BJ (cell line): Measurements from ENCODE around the gene URB2. TPM values are rescaled to one million over a fixed set of nuclear protein-coding genes. Genes with fewer than 3 reads are reported as not detected.

Experiments
- CTCF ChIA-PET: fragments of 350-600 bp; formaldehyde crosslinking; extraction: SDS; loops from one replicate; lab custom pipeline; 2021; ENCODE audit warnings: antibody characterized with exemption, inconsistent platforms; lab: Yijun Ruan, JAX
- POLR2A ChIA-PET: fragments of 300-600 bp; sonication (Branson Sonifier 250); formaldehyde crosslinking; extraction: SDS; loops from one replicate; lab custom pipeline; 2021; ENCODE audit warnings: antibody characterized with exemption; lab: Charles Lee
- DNase-seq: peaks from one replicate; pipeline ENCODE4 v3.0.0-alpha.2; 2011; ENCODE audit warnings: low read depth
- H3K27me3 ChIP-seq: 2 replicates; pipeline ENCODE4 v1.6.0; 2011; ENCODE audit warnings: low read length; ENCODE audit not compliant: control insufficient read depth, insufficient read depth
- H3K36me3 ChIP-seq: 2 replicates; pipeline ENCODE4 v1.5.1; 2011; ENCODE audit warnings: low read length; ENCODE audit not compliant: control insufficient read depth, insufficient read depth
- H3K4me3 ChIP-seq: 2 replicates; pipeline ENCODE4 v1.5.1; 2011; ENCODE audit warnings: low read depth, mild to moderate bottlenecking, control low read depth, low read length
- CTCF ChIP-seq: IDR thresholded peaks from 2 replicates; pipeline ENCODE4 v1.5.1; 2011; ENCODE audit warnings: low read depth, mild to moderate bottlenecking, control low read depth, inconsistent platforms, low read length, moderate library complexity; ENCODE audit not compliant: insufficient read depth
- polyA plus RNA-seq: library from polyadenylated mRNA; depleted of rRNA; stranded (reverse); fragments of >200 nt; gene quantifications from 2 replicates; pipeline ENCODE4 v1.2.3, GENCODE V29; 2011

Gene URB2
- polyA plus RNA-seq, 1 experiment: 5.2 TPM

DNA sequence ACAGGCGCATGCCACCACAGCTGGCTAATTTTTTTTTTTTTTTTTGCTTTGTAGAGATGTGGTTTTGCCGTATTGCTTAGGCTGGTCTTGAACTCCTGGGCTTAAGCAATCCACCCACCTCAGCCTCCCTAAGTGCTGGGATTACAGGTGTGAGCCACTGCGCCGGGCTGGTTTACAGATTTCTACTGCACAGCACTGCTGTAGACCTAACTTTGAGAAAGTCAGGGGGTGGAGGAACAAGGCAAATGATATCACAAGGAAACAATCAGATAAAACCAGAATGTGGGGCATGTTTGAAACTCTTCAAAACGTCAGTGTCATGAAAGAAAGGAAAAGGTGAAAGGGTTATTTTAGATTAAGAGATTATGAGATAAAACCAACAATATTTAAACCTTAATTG is 45.3 kb downstream of the URB2 start:
- TF ChIP-seq CTCF: no peak
- no peaks in the 10 kb centered on the region for H3K27me3 ChIP-seq
- no peaks in the 10 kb centered on the region for H3K36me3 ChIP-seq
- ChIA-PET CTCF (interaction anchor here (3.2 kb wide), 1 partner anchor 10 kb away, joined by 26 read pairs; no protein-coding TSS in a partner anchor), POLR2A (no interaction called here)
- no peak overlapping the region for H3K4me3 ChIP-seq
- no peak for DNase-seq

DNA sequence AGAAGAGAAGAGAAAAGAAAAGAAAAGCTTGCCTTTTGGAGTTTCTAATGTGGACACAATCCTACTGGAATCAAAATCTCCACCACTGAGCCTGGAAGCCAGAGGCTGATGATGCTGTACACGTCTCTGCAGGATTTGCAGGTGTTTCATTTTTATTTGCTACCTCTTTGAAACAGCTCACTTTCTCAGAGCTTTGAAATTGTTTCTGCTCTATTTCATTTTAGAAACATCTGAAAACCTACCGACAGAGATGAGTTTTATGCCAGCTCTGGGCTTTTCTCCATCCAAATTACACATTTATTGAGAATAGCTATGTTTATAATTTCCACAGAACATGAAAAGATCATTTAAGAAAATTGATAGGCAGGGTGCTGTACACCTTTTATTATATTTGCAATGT is 46.2 kb downstream of the URB2 start:
- ChIA-PET CTCF (interaction anchor here (3.2 kb wide), 1 partner anchor 11 kb away, joined by 26 read pairs; no protein-coding TSS in a partner anchor), POLR2A (no interaction called here)
- Histone ChIP-seq H3K4me3 (no peak overlapping the region), H3K36me3 (no peaks in the 10 kb centered on the region), H3K27me3 (no peaks in the 10 kb centered on the region)
- no peak for DNase-seq
- no peak for TF ChIP-seq CTCF

DNA sequence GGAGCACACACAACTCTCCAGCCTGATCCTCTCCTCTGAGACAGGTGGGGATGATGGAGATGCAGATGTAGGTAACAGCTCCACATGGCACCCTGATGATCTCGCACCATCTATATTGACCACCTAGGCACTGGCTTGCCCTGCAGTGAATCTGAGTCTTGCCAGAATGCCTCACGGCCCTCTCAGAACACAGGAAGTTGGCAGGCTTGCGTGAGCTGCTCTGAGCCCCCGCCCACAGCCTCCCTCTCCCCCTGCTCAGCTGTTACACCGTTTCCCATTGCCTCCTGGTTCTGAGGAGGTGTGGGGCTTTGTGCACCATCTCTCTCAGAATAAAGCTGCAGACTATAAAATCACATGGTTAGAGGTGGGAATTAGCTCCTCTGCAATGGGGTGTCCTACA is 48.0 kb downstream of the URB2 start:
- CTCF ChIA-PET: interaction anchor here (0.6 to 3.2 kb wide), 2 partner anchors 13 to 369 kb away, joined by 3 to 26 read pairs; no protein-coding TSS in a partner anchor
- H3K4me3 ChIP-seq: no peak overlapping the region
- no peaks in the 10 kb centered on the region for H3K27me3 ChIP-seq
- DNase-seq: no peak
- no peaks in the 10 kb centered on the region for H3K36me3 ChIP-seq
- POLR2A ChIA-PET: no interaction called here
- no peak for TF ChIP-seq CTCF

GRCh38 chr1:229675396-229675795 is 49.3 kb downstream of the URB2 start:
- POLR2A ChIA-PET: no interaction called here
- CTCF ChIA-PET: interaction anchor here (1.5 to 2.0 kb wide), 2 partner anchors 9 to 14 kb away, joined by 4 read pairs; no protein-coding TSS in a partner anchor
- Histone ChIP-seq H3K4me3 (no peak overlapping the region), H3K36me3 (no peaks in the 10 kb centered on the region), H3K27me3 (no peaks in the 10 kb centered on the region)
- no peak for TF ChIP-seq CTCF
- DNase-seq: no peak

DNA sequence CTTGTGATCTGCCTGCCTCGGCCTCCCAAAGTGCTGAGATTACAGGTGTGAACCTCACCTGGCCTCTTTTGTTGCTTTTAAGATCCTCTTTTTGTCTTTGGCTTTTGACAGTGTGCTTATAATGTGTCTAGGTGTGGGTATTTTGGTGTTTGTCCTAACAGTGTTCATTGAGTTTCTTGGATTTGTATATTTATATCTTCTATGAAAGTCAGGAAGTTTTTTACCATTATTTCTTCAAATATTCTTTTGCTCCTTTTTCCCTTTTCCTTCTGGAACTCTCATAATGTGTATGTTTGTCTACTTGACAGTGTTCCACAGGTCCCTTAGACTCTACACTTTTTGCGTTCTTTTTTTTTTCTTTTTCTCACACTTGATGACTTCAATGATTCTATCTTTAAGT is 59.1 kb downstream of the URB2 start:
- no peak for TF ChIP-seq CTCF
- no peak for DNase-seq
- POLR2A ChIA-PET: no interaction called here
- CTCF ChIA-PET: no interaction called here
- Histone ChIP-seq H3K27me3 (no peaks in the 10 kb centered on the region), H3K4me3 (no peak overlapping the region), H3K36me3 (no peaks in the 10 kb centered on the region)
